Esophagus (tissue), 2 donors: ENCODE data around the gene AGPAT4. TPM values are rescaled to one million over a fixed set of nuclear protein-coding genes. Genes with fewer than 3 reads are reported as not detected.

Experiments used
- H3K27ac ChIP-seq, 2 donors: one replicate each; pipeline ENCODE4 v1.5.1; 2013; ENCODE audit warnings: low read depth in 2 of 2, mild to moderate bottlenecking in 2 of 2, inconsistent platforms in 1 of 2, low read length in 1 of 2, moderate library complexity in 1 of 2
- H3K27me3 ChIP-seq, 2 donors: one replicate each; pipeline ENCODE4 v1.6.1; 2013; ENCODE audit warnings: low read length in 2 of 2, control low read depth in 1 of 2, mild to moderate bottlenecking in 1 of 2; ENCODE audit not compliant: insufficient read depth in 2 of 2, control insufficient read depth in 1 of 2
- H3K36me3 ChIP-seq, 2 donors: one replicate each; pipeline ENCODE4 v1.6.1; 2013; ENCODE audit warnings: low read length in 1 of 2; ENCODE audit not compliant: control insufficient read depth in 2 of 2, insufficient read depth in 2 of 2
- H3K4me1 ChIP-seq, 2 donors: one replicate each; pipeline ENCODE4 v1.6.1; 2013; ENCODE audit warnings: low read length in 1 of 2; ENCODE audit not compliant: control insufficient read depth in 2 of 2, insufficient read depth in 2 of 2
- H3K4me3 ChIP-seq, 2 donors: one replicate each; pipeline ENCODE4 v1.5.1; 2013; ENCODE audit warnings: low read length in 2 of 2, mild to moderate bottlenecking in 2 of 2, low read depth in 1 of 2, moderate library complexity in 1 of 2
- H3K9me3 ChIP-seq, 2 donors: one replicate each; pipeline ENCODE4 v1.6.1; 2013; ENCODE audit warnings: mild to moderate bottlenecking in 2 of 2, low read depth in 1 of 2, low read length in 1 of 2, moderate library complexity in 1 of 2; ENCODE audit not compliant: control insufficient read depth in 2 of 2, insufficient read depth in 1 of 2
- WGBS, 2 donors: extraction: QIAGEN DNeasy Blood & Tissue Kit; methylation state at CpG; one replicate each; pipeline ENCODE4 v1.1.7; 2013; 5-methylcytosine and 5-hydroxymethylcytosine counted together
- polyA plus RNA-seq, 2 donors: library from polyadenylated mRNA; stranded (reverse); fragments of 200-250 nt; gene quantifications; one replicate each; pipeline ENCODE4 v1.2.3, GENCODE V29; 2013
- donor health status: healthy with polysubstance abuse.
- donor health status: Bipolar disorder and iron deficiency.

AGPAT4 gene
- polyA plus RNA-seq, 2 donors: 1.4 to 2.0 TPM

DNA sequence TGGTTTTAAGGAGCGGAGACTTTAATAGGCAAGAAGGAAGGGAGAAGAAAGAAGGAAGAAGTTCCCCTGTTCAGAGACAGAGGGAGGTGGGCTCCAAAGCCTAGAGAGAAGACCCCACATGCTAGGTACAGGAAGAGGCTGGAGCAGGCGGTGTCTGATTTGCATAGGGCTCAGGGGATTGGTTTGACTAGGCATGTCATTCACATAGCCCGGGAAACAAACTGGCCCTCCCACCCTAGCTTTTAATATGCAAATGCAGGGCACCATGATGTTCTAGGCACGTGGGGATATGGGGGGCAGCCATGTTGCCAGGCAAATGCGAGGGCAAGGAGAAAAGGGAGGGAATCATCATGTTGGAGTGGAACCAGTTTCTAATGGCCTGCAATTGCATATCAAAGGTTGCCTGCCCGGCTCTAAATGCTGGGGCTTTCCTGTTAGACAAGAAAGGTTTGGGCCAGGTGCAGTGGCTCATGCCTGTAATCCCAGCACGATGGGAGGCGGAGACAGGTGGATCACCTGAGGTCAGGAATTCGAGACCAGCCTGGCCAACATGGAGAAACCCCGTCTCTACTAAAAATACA, 34.3 kb upstream of the AGPAT4 start:
- Histone ChIP-seq H3K9me3 (no peaks in the 10 kb centered on the region), H3K27me3 (no peaks in the 10 kb centered on the region), H3K4me1 (no peaks in the 10 kb centered on the region), H3K27ac (no peak overlapping the region), H3K4me3 (no peak overlapping the region), H3K36me3 (no peaks in the 10 kb centered on the region)
- WGBS, 2 donors: 69 to 78% methylated on average over 10 of the region's 10 CpGs

DNA sequence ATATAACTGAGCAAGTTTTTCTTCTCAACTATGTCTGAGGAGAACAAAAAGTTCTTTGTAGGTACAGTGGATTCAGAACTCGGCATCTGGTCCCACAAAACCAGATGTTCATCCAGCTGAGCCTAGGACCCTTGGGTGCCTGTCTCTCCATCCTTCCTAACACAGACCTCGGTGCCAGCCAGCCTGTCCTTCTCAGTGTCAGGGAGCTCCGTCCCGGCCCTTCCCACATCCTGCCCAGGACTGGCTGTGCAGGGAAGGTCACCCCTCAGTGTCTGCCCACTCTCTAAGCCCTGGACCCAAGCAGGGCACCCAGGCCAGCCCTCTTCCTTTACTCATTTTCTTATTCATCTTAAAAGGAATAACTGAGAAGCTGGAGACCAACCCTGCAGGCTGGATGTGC, 32.0 kb upstream of the AGPAT4 start:
- H3K27ac ChIP-seq: no peak overlapping the region
- H3K36me3 ChIP-seq: no peaks in the 10 kb centered on the region
- WGBS, 2 donors: 66 to 73% methylated on average over 4 of the region's 4 CpGs
- H3K4me1 ChIP-seq: no peaks in the 10 kb centered on the region
- H3K9me3 ChIP-seq: no peaks in the 10 kb centered on the region
- no peaks in the 10 kb centered on the region for H3K27me3 ChIP-seq
- no peak overlapping the region for H3K4me3 ChIP-seq

DNA sequence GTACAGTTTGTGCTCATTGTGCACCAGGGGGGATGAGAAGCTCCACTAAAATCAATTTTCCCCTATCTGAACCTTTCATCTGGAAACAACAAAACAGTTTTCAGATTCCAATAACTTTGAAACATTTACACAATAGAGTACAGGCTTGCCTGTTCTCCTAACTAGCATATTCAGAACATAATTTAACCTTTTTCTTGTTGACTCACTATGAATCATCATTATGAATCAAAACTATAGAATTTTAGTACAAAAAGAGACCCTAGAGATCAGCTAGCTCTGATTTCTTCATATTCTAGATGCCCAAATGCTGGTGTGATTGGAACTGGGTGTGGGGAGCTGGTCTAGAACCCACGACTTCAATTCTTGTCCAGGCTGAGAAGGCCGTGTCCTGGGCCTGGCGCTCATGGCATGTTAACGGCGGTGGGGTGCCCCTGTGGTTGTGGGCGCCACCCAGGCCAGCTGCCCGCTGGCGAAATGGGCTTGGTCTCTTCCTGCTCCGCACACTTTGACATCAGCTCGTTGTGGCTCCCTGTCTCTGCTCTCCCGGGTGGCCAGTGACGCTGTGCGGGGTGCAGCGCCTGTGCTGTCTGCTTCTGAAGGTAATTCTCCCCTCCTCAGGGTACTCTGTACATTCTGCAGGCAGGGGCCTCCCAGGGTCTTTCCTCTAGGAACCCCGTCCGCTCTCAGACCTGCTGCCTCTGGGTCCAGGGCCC, 29.9 kb upstream of the AGPAT4 start:
- Histone ChIP-seq H3K9me3 (no peaks in the 10 kb centered on the region), H3K4me1 (no peaks in the 10 kb centered on the region), H3K27ac (no peak overlapping the region), H3K36me3 (no peaks in the 10 kb centered on the region), H3K27me3 (peaks cover 0 to 4% of the 10 kb centered on the region in 2 donors), H3K4me3 (no peak overlapping the region)
- 92 to 93% methylated on average over 16 of the region's 16 CpGs for WGBS, 2 donors

DNA sequence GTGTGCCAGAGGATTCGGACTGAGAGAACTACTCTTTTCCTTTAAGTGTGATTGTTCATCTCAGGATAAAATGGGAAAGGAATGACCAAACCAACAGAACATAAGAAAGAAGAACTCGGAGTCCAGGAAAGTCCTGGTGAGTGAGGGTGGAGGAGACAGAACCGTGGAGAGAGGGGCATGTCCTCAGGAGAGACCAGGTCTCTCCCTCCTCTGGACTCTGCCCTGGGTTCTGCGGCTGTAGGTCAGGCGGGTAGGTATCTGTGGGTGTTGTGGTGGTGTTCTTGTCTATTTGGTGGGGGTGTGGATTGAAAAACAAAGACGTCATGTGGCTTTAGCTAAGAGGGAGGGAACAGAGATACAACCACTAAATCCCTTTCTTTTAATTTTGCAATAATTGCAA, 29.1 kb upstream of the AGPAT4 start:
- no peaks in the 10 kb centered on the region for H3K9me3 ChIP-seq
- H3K36me3 ChIP-seq: no peaks in the 10 kb centered on the region
- 81 to 91% methylated on average over 6 of the region's 6 CpGs for WGBS, 2 donors
- H3K27me3 ChIP-seq: peaks cover 0 to 4% of the 10 kb centered on the region in 2 donors
- no peaks in the 10 kb centered on the region for H3K4me1 ChIP-seq
- H3K27ac ChIP-seq: no peak overlapping the region
- H3K4me3 ChIP-seq: no peak overlapping the region

- Histone ChIP-seq H3K4me1 (no peaks in the 10 kb centered on the region), H3K4me3 (no peak overlapping the region), H3K9me3 (no peaks in the 10 kb centered on the region), H3K36me3 (no peaks in the 10 kb centered on the region), H3K27ac (no peak overlapping the region), H3K27me3 (peaks cover 0 to 4% of the 10 kb centered on the region in 2 donors)
- WGBS, 2 donors: 23 to 42% methylated on average over 2 of the region's 2 CpGs
Observed at GRCh38 chr6:161301338-161301737, 27.5 kb upstream of the AGPAT4 start.

DNA sequence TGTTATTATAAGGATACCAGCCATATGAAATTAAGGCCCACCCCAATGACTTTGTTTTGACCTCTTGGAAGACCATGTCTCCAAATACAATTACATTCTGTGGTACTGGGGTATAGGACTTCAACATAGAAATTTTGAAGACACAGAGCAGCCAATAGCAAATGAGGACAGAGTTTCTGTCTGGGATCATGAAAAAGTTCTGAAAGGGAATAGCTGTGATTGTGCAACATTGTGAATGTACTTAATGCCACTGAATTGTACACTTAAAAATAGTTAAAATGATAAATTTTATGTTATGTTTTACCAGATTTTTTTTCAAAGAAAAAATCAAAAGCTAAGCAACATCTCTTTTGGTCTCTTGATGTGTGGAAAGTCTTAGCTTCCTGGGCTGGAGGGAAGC, 27.0 kb upstream of the AGPAT4 start:
- Histone ChIP-seq H3K27me3 (peaks cover 0 to 4% of the 10 kb centered on the region in 2 donors), H3K9me3 (no peaks in the 10 kb centered on the region), H3K36me3 (no peaks in the 10 kb centered on the region), H3K4me1 (no peaks in the 10 kb centered on the region), H3K27ac (no peak overlapping the region), H3K4me3 (no peak overlapping the region)

DNA sequence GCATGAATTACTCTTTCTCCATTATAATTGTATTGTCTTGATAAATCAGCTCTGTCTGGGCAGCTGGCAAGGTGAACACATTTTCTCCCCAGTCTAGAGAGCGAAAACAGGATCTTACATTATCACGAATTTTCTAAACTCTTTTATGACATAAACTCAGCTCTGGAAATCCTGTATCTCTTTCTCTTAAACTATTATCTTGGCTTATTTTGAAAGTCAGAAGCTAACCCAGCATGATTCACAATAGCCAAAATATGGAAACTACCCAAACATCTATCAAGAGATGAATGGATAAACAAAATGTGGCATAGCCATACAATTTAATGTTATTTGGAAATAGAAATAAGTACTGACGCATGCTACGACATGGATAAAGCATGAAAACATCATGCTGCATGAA, 25.9 kb upstream of the AGPAT4 start:
- no peaks in the 10 kb centered on the region for H3K9me3 ChIP-seq
- 85 to 89% methylated on average over 4 of the region's 4 CpGs for WGBS, 2 donors
- no peaks in the 10 kb centered on the region for H3K36me3 ChIP-seq
- no peak overlapping the region for H3K27ac ChIP-seq
- peaks cover 0 to 4% of the 10 kb centered on the region in 2 donors for H3K27me3 ChIP-seq
- H3K4me3 ChIP-seq: no peak overlapping the region
- H3K4me1 ChIP-seq: no peaks in the 10 kb centered on the region

GRCh38 chr6:161295784-161296183, 21.9 kb upstream of the AGPAT4 start:
- Histone ChIP-seq H3K36me3 (no peaks in the 10 kb centered on the region), H3K9me3 (no peaks in the 10 kb centered on the region), H3K4me3 (no peak overlapping the region), H3K4me1 (no peaks in the 10 kb centered on the region), H3K27me3 (peaks cover 0 to 4% of the 10 kb centered on the region in 2 donors), H3K27ac (no peak overlapping the region)
- 89 to 92% methylated on average over 1 of the region's 1 CpG for WGBS, 2 donors

GRCh38 chr6:161292650-161293281, 18.9 kb upstream of the AGPAT4 start:
- no peaks in the 10 kb centered on the region for H3K4me1 ChIP-seq
- no peaks in the 10 kb centered on the region for H3K36me3 ChIP-seq
- no peak overlapping the region for H3K4me3 ChIP-seq
- no peaks in the 10 kb centered on the region for H3K9me3 ChIP-seq
- no peak overlapping the region for H3K27ac ChIP-seq
- 83% methylated on average over 10 of the region's 10 CpGs for WGBS, 2 donors
- H3K27me3 ChIP-seq: no peaks in the 10 kb centered on the region

- Histone ChIP-seq H3K4me1 (no peaks in the 10 kb centered on the region), H3K9me3 (no peaks in the 10 kb centered on the region), H3K36me3 (no peaks in the 10 kb centered on the region), H3K27me3 (no peaks in the 10 kb centered on the region), H3K4me3 (no peak overlapping the region), H3K27ac (no peak overlapping the region)
- 89 to 91% methylated on average over 6 of the region's 6 CpGs for WGBS, 2 donors
Observed at GRCh38 chr6:161292145-161292544, 18.3 kb upstream of the AGPAT4 start.
